ENCODE results near the gene CRAMP1.

GRCh38 chr16:1708083-1708767, 96.1 kb downstream of the CRAMP1 start:
- no peak for TF ChIP-seq ZNF274 (IDR thresholded peaks at IDR 0.05; ENCODE audit: low read depth, low read length)
- no peak for TF ChIP-seq YY1 (IDR thresholded peaks at IDR 0.05; ENCODE audit: extremely low read depth, insufficient replicate concordance, low read depth, low read length)
- no peak for TF ChIP-seq CTCF (IDR thresholded peaks at IDR 0.05 in 2 of 3, conservative IDR thresholded peaks at IDR 0.05 in 1 of 3; ENCODE audit: borderline replicate concordance in 1 of 3, insufficient read depth in 1 of 3, low read depth in 2 of 3, low read length in 2 of 3)
- no peak for TF ChIP-seq CEBPB (IDR thresholded peaks at IDR 0.05; ENCODE audit: low read depth)
- no peak for TF ChIP-seq REST (IDR thresholded peaks at IDR 0.05; ENCODE audit: low read depth)
- TF ChIP-seq, protein P1, sequence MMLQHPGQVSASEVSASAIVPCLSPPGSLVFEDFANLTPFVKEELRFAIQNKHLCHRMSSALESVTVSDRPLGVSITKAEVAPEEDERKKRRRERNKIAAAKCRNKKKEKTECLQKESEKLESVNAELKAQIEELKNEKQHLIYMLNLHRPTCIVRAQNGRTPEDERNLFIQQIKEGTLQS (IDR thresholded peaks at IDR 0.05) = no peak
